NB4 (cell line): Measurements from ENCODE around the gene ITGA1.

Source experiments
- CTCF ChIP-seq: IDR thresholded peaks from one replicate; pipeline ENCODE4 v1.5.1; 2012; ENCODE audit warnings: low read depth, low read length
- MAX ChIP-seq: IDR thresholded peaks from 2 replicates; pipeline ENCODE4 v1.6.1; 2011; ENCODE audit warnings: low read depth, low read length

- TF ChIP-seq CTCF (no peak), MAX (no peak)
These were observed 105.4 kb downstream of the ITGA1 start for GRCh38 chr5:52893105-52893504.
